Lung microvascular endothelial cell (primary cell): ENCODE measurements around the gene VPS45. TPM values are rescaled to one million over a fixed set of nuclear protein-coding genes. Genes with fewer than 3 reads are reported as not detected.
"Not testable (repeated sequence)": the region's sequence is repeated elsewhere in the genome, so short reads cannot be mapped to it uniquely, and the experiment has no call there.

Source experiments
- DNase-seq, 2 donors: peaks; one replicate each; pipeline versions ENCODE4 v3.0.0 to v3.0.0-alpha.2; 2010; ENCODE audit warnings: low read depth in 2 of 2
- total RNA-seq: library from RNA; depleted of rRNA; stranded (reverse); fragments of >200 nt; gene quantifications from 2 replicates; pipeline ENCODE4 v1.2.1, GENCODE V29; 2014

VPS45 gene
- total RNA-seq, 1 donor from 2014 or later: 21.0 TPM

- no peak for DNase-seq
Observed at GRCh38 chr1:150127868-150128267, 60.3 kb downstream of the VPS45 start.

GRCh38 chr1:150132372-150132771, 64.8 kb downstream of the VPS45 start:
- DNase-seq: no peak

- no peak for DNase-seq
Observed at GRCh38 chr1:150134537-150134936, 67.0 kb downstream of the VPS45 start.

GRCh38 chr1:150135400-150135799, 67.8 kb downstream of the VPS45 start:
- not testable (repeated sequence) for DNase-seq

- no peak for DNase-seq
Observed at GRCh38 chr1:150138044-150138443, 70.5 kb downstream of the VPS45 start.

- peak; percentile 14 to 54 for DNase-seq
Observed at GRCh38 chr1:150141452-150141851, 73.9 kb downstream of the VPS45 start.

- peak; percentile 50 to 89 for DNase-seq
Observed at GRCh38 chr1:150142083-150142482, 74.5 kb downstream of the VPS45 start.

- DNase-seq: peak in 1 of 2 donors; percentile 81
Observed at GRCh38 chr1:150144606-150145005, 77.0 kb downstream of the VPS45 start.

- DNase-seq: not testable (repeated sequence)
Observed at GRCh38 chr1:150146016-150146415, 78.4 kb downstream of the VPS45 start.

GRCh38 chr1:150146849-150147542, 79.4 kb downstream of the VPS45 start:
- no peak for DNase-seq

- no peak for DNase-seq
Observed at GRCh38 chr1:150148837-150149270, 81.3 kb downstream of the VPS45 start.

- DNase-seq: peak; percentile 86 to 91
Observed at GRCh38 chr1:150149271-150150132, 81.9 kb downstream of the VPS45 start, which contains the start of gene PLEKHO1. PLEKHO1 (plus strand) TSS chr1:150149916; CDS start chr1:150150258, 342 bp downstream.

- DNase-seq: peak; percentile 28 to 31
Observed at GRCh38 chr1:150150133-150151021, 82.8 kb downstream of the VPS45 start.

GRCh38 chr1:150151291-150152181, 84.0 kb downstream of the VPS45 start:
- peak; percentile 42 to 67 for DNase-seq

- peak in 1 of 2 donors; percentile 37 for DNase-seq
Observed at GRCh38 chr1:150152182-150152536, 84.6 kb downstream of the VPS45 start.

GRCh38 chr1:150152772-150153456, 85.3 kb downstream of the VPS45 start:
- peak; percentile 89 for DNase-seq

- peak in 1 of 2 donors; percentile 21 for DNase-seq
Observed at GRCh38 chr1:150154143-150154542, 86.6 kb downstream of the VPS45 start.

GRCh38 chr1:150155413-150156071, 88.0 kb downstream of the VPS45 start:
- no peak for DNase-seq

- DNase-seq: no peak
Observed at GRCh38 chr1:150156868-150157603, 89.5 kb downstream of the VPS45 start.
